GM23338 (cell line): ENCODE results near the gene PRKD1. TPM values are rescaled to one million over a fixed set of nuclear protein-coding genes. Genes with fewer than 3 reads are reported as not detected.

Source experiments
- ATAC-seq: fragments of 200-7000 bp; cut with Tn5 transposase; 3 replicates; pipeline ENCODE4 v1.9.1; 2020
- DNase-seq: peaks from one replicate; pipeline ENCODE4 v3.0.0-alpha.2; 2015; ENCODE audit warnings: low spot score
- H2AFZ ChIP-seq: fragments of 200-600 bp; sonication (generic); 2 replicates; pipeline ENCODE4 v1.8.0; 2016; ENCODE audit warnings: antibody characterized with exemption, mild to moderate bottlenecking, moderate library complexity
- H3F3A ChIP-seq: fragments of 200-600 bp; sonication (generic); replicated peaks from 2 replicates; pipeline ENCODE4 v1.8.0; 2017; ENCODE audit warnings: antibody characterized with exemption, mixed run types, low read depth
- H3K27ac ChIP-seq: fragments of 200-600 bp; sonication (generic); 2 replicates; pipeline ENCODE4 v1.6.1; 2016; ENCODE audit warnings: low read depth
- H3K27me3 ChIP-seq: fragments of 200-600 bp; sonication (generic); 2 replicates; pipeline ENCODE4 v1.8.0; 2016; ENCODE audit warnings: mild to moderate bottlenecking, mixed run types, moderate library complexity; ENCODE audit not compliant: insufficient read depth
- H3K36me3 ChIP-seq: fragments of 200-600 bp; sonication (generic); 2 replicates; pipeline ENCODE4 v1.8.0; 2016; ENCODE audit warnings: mild to moderate bottlenecking; ENCODE audit not compliant: insufficient read depth
- H3K4me1 ChIP-seq: fragments of 200-600 bp; sonication (generic); 2 replicates; pipeline ENCODE4 v1.8.0; 2016; ENCODE audit warnings: mild to moderate bottlenecking, moderate library complexity; ENCODE audit not compliant: insufficient read depth
- H3K4me2 ChIP-seq: fragments of 200-600 bp; sonication (generic); 2 replicates; pipeline ENCODE4 v1.7.1; 2017; ENCODE audit warnings: mixed run types
- H3K4me3 ChIP-seq: fragments of 200-600 bp; sonication (generic); 2 replicates; pipeline ENCODE4 v1.6.1; 2016; ENCODE audit warnings: mixed run types
- H3K79me2 ChIP-seq: fragments of 200-600 bp; sonication (generic); replicated peaks from 2 replicates; pipeline ENCODE4 v1.8.0; 2017; ENCODE audit warnings: mild to moderate bottlenecking; ENCODE audit not compliant: insufficient read depth
- H3K9me2 ChIP-seq: fragments of 200-600 bp; sonication (generic); 2 replicates; pipeline ENCODE4 v1.8.0; 2017; ENCODE audit not compliant: insufficient read depth
- H4K20me1 ChIP-seq: fragments of 200-600 bp; sonication (generic); replicated peaks from 2 replicates; pipeline ENCODE4 v1.8.0; 2017; ENCODE audit warnings: mild to moderate bottlenecking; ENCODE audit not compliant: insufficient read depth
- H3K27ac Mint-ChIP-seq: 2 replicates; pipeline ENCODE4 v1.8.0; 2020; ENCODE audit warnings: inconsistent platforms, mild to moderate bottlenecking, moderate library complexity, mixed read lengths
- H3K27me3 Mint-ChIP-seq: 3 replicates; pipeline ENCODE4 v1.8.0; 2022; ENCODE audit warnings: low read depth, mild to moderate bottlenecking, moderate library complexity, mixed read lengths, inconsistent platforms; ENCODE audit not compliant: insufficient read depth, poor library complexity
- H3K36me3 Mint-ChIP-seq: 3 replicates; pipeline ENCODE4 v1.8.0; 2021; ENCODE audit warnings: low read depth, mild to moderate bottlenecking, inconsistent platforms, moderate library complexity, mixed read lengths
- H3K4me1 Mint-ChIP-seq: 3 replicates; pipeline ENCODE4 v1.8.0; 2020; ENCODE audit warnings: mild to moderate bottlenecking, inconsistent platforms, mixed read lengths
- H3K4me3 Mint-ChIP-seq: 3 replicates; pipeline ENCODE4 v1.8.0; 2021; ENCODE audit warnings: moderate library complexity, mild to moderate bottlenecking, inconsistent platforms, mixed read lengths
- H3K9me3 Mint-ChIP-seq: 3 replicates; pipeline ENCODE4 v1.8.0; 2020; ENCODE audit warnings: moderate library complexity, mild to moderate bottlenecking, inconsistent platforms, mixed read lengths
- CREB1 ChIP-seq: fragments of 250-450 bp; sonication (Bioruptor Pico); IDR thresholded peaks from 2 replicates; pipeline ENCODE4 v1.5.0; 2020; ENCODE audit warnings: low read depth, mild to moderate bottlenecking, moderate library complexity
- EZH2 ChIP-seq: fragments of 200-600 bp; sonication (generic); IDR thresholded peaks from one replicate; pipeline ENCODE4 v1.8.0; 2017; ENCODE audit warnings: antibody characterized with exemption, mild to moderate bottlenecking, low read depth; ENCODE audit not compliant: unreplicated experiment
- EZH2phosphoT487 ChIP-seq: fragments of 200-600 bp; sonication (generic); IDR thresholded peaks from one replicate; pipeline ENCODE4 v1.8.1; 2018; ENCODE audit warnings: antibody characterized with exemption; ENCODE audit not compliant: unreplicated experiment
- JUNB ChIP-seq: IDR thresholded peaks from one replicate; pipeline ENCODE4 v1.6.1; 2016; ENCODE audit warnings: antibody characterized with exemption; ENCODE audit not compliant: unreplicated experiment
- NANOG ChIP-seq: IDR thresholded peaks from 2 replicates; pipeline ENCODE4 v1.6.1; 2016; ENCODE audit warnings: antibody characterized with exemption, borderline replicate concordance
- POLR2AphosphoS5 ChIP-seq: IDR thresholded peaks from 2 replicates; pipeline ENCODE4 v1.6.1; 2016; ENCODE audit warnings: antibody characterized with exemption, low read depth
- STAT1 ChIP-seq: IDR thresholded peaks from one replicate; pipeline ENCODE4 v1.6.1; 2016; ENCODE audit warnings: antibody characterized with exemption; ENCODE audit not compliant: unreplicated experiment
- ZNF114 ChIP-seq: fragments of 250-450 bp; sonication (Bioruptor Pico); IDR thresholded peaks from 2 replicates; pipeline ENCODE4 v1.5.0; 2020; ENCODE audit warnings: mild to moderate bottlenecking, moderate library complexity
- ZNF331 ChIP-seq: fragments of 250-450 bp; sonication (Bioruptor Pico); IDR thresholded peaks from 2 replicates; pipeline ENCODE4 v1.5.0; 2020; ENCODE audit warnings: low read depth, mild to moderate bottlenecking, moderate library complexity
- polyA plus RNA-seq: library from polyadenylated mRNA; unstranded; fragments of >200 nt; fragmentation: Nextera tagmentation; extraction: Ambion mirVana; gene quantifications from 2 replicates; pipeline ENCODE4 v1.2.1, GENCODE V29; 2016
- total RNA-seq: library from RNA; depleted of rRNA; stranded (reverse); fragments of >200 nt; shearing (Covaris generic); gene quantifications from 2 replicates; pipeline ENCODE4 v1.2.3, GENCODE V29; 2014
- TF ChIP-seq, protein P1 (sequence below): fragments of 250-450 bp; sonication (Bioruptor Pico); IDR thresholded peaks from 2 replicates; pipeline ENCODE4 v1.5.0; 2020; ENCODE audit warnings: mild to moderate bottlenecking, moderate library complexity
- TF ChIP-seq, protein P2 (sequence below), 2 experiments: fragments of 200-600 bp in 1 of 2; sonication (generic) in 1 of 2; conservative IDR thresholded peaks; 2 replicates each; pipeline versions ENCODE4 v1.5.1 to v1.6.1; 2016 to 2017; ENCODE audit warnings: antibody characterized with exemption in 2 of 2, low read depth in 2 of 2, mild to moderate bottlenecking in 2 of 2, moderate library complexity in 1 of 2
- TF ChIP-seq, protein P3 (sequence below): IDR thresholded peaks from one replicate; pipeline ENCODE4 v1.6.1; 2018; ENCODE audit warnings: antibody characterized with exemption; ENCODE audit not compliant: unreplicated experiment
- TF ChIP-seq, protein P4 (sequence below): IDR thresholded peaks from 2 replicates; pipeline ENCODE4 v1.6.1; 2016; ENCODE audit warnings: antibody characterized with exemption

PRKD1 gene
- total and polyA plus RNA-seq, 2 experiments from 2014 or later = 3.1 to 9.7 TPM

DNA sequence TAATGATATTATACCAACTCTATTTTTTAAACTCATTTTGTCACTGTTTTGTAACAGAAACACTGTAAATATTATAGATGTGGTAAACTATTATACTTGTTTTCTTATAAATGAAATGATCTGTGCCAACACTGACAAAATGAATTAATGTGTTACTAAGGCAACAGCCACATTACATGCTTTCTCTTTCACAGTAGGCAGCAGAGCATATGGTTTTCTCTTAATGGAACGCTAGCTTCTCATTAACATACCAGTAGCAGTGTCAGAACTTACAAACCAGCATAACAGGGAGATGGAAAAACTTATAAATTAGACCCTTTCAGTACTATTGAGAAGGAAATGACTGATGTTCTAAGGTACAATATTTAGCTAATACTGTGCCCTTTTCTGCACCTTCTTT, 398.8 kb downstream of the PRKD1 start:
- Histone ChIP-seq H3K36me3 (no peaks in the 10 kb centered on the region), H3K4me3 (no peak overlapping the region), H3K4me2 (no peak overlapping the region), H3F3A (no peaks in the 10 kb centered on the region), H3K4me1 (no peaks in the 10 kb centered on the region), H2AFZ (no peak overlapping the region), H3K27ac (no peak overlapping the region), H3K79me2 (no peaks in the 10 kb centered on the region), H3K27me3 (no peaks in the 10 kb centered on the region), H3K9me2 (no peaks in the 10 kb centered on the region), H4K20me1 (no peaks in the 10 kb centered on the region)
- Mint-ChIP-seq H3K27me3 (no peaks in the 10 kb centered on the region), H3K36me3 (no peaks in the 10 kb centered on the region), H3K4me1 (peaks cover 4% of the 10 kb centered on the region), H3K9me3 (no peaks in the 10 kb centered on the region), H3K27ac (no peak overlapping the region), H3K4me3 (no peak overlapping the region)
- no peak for DNase-seq
- TF ChIP-seq ZNF331 (CRISPR knock-in tag) = no peak
- TF ChIP-seq, protein P1, sequence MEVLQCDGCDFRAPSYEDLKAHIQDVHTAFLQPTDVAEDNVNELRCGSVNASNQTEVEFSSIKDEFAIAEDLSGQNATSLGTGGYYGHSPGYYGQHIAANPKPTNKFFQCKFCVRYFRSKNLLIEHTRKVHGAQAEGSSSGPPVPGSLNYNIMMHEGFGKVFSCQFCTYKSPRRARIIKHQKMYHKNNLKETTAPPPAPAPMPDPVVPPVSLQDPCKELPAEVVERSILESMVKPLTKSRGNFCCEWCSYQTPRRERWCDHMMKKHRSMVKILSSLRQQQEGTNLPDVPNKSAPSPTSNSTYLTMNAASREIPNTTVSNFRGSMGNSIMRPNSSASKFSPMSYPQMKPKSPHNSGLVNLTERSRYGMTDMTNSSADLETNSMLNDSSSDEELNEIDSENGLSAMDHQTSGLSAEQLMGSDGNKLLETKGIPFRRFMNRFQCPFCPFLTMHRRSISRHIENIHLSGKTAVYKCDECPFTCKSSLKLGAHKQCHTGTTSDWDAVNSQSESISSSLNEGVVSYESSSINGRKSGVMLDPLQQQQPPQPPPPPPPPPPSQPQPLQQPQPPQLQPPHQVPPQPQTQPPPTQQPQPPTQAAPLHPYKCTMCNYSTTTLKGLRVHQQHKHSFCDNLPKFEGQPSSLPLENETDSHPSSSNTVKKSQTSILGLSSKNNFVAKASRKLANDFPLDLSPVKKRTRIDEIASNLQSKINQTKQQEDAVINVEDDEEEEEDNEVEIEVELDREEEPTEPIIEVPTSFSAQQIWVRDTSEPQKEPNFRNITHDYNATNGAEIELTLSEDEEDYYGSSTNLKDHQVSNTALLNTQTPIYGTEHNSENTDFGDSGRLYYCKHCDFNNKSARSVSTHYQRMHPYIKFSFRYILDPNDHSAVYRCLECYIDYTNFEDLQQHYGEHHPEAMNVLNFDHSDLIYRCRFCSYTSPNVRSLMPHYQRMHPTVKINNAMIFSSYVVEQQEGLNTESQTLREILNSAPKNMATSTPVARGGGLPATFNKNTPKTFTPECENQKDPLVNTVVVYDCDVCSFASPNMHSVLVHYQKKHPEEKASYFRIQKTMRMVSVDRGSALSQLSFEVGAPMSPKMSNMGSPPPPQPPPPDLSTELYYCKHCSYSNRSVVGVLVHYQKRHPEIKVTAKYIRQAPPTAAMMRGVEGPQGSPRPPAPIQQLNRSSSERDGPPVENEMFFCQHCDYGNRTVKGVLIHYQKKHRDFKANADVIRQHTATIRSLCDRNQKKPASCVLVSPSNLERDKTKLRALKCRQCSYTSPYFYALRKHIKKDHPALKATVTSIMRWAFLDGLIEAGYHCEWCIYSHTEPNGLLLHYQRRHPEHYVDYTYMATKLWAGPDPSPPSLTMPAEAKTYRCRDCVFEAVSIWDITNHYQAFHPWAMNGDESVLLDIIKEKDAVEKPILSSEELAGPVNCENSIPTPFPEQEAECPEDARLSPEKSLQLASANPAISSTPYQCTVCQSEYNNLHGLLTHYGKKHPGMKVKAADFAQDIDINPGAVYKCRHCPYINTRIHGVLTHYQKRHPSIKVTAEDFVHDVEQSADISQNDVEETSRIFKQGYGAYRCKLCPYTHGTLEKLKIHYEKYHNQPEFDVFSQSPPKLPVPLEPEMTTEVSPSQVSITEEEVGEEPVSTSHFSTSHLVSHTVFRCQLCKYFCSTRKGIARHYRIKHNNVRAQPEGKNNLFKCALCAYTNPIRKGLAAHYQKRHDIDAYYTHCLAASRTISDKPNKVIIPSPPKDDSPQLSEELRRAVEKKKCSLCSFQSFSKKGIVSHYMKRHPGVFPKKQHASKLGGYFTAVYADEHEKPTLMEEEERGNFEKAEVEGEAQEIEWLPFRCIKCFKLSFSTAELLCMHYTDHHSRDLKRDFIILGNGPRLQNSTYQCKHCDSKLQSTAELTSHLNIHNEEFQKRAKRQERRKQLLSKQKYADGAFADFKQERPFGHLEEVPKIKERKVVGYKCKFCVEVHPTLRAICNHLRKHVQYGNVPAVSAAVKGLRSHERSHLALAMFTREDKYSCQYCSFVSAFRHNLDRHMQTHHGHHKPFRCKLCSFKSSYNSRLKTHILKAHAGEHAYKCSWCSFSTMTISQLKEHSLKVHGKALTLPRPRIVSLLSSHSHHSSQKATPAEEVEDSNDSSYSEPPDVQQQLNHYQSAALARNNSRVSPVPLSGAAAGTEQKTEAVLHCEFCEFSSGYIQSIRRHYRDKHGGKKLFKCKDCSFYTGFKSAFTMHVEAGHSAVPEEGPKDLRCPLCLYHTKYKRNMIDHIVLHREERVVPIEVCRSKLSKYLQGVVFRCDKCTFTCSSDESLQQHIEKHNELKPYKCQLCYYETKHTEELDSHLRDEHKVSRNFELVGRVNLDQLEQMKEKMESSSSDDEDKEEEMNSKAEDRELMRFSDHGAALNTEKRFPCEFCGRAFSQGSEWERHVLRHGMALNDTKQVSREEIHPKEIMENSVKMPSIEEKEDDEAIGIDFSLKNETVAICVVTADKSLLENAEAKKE (CRISPR knock-in tag) = no peak
- TF ChIP-seq CREB1 (CRISPR knock-in tag) = no peak
- TF ChIP-seq STAT1 = no peak
- TF ChIP-seq, protein P2, sequence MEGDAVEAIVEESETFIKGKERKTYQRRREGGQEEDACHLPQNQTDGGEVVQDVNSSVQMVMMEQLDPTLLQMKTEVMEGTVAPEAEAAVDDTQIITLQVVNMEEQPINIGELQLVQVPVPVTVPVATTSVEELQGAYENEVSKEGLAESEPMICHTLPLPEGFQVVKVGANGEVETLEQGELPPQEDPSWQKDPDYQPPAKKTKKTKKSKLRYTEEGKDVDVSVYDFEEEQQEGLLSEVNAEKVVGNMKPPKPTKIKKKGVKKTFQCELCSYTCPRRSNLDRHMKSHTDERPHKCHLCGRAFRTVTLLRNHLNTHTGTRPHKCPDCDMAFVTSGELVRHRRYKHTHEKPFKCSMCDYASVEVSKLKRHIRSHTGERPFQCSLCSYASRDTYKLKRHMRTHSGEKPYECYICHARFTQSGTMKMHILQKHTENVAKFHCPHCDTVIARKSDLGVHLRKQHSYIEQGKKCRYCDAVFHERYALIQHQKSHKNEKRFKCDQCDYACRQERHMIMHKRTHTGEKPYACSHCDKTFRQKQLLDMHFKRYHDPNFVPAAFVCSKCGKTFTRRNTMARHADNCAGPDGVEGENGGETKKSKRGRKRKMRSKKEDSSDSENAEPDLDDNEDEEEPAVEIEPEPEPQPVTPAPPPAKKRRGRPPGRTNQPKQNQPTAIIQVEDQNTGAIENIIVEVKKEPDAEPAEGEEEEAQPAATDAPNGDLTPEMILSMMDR (conservative IDR thresholded peaks at IDR 0.05; ENCODE audit: low read depth in 2 of 2) = no peak
- TF ChIP-seq EZH2phosphoT487 = no peak
- TF ChIP-seq NANOG = no peak
- no peak for TF ChIP-seq ZNF114 (CRISPR knock-in tag)
- TF ChIP-seq, protein P3, sequence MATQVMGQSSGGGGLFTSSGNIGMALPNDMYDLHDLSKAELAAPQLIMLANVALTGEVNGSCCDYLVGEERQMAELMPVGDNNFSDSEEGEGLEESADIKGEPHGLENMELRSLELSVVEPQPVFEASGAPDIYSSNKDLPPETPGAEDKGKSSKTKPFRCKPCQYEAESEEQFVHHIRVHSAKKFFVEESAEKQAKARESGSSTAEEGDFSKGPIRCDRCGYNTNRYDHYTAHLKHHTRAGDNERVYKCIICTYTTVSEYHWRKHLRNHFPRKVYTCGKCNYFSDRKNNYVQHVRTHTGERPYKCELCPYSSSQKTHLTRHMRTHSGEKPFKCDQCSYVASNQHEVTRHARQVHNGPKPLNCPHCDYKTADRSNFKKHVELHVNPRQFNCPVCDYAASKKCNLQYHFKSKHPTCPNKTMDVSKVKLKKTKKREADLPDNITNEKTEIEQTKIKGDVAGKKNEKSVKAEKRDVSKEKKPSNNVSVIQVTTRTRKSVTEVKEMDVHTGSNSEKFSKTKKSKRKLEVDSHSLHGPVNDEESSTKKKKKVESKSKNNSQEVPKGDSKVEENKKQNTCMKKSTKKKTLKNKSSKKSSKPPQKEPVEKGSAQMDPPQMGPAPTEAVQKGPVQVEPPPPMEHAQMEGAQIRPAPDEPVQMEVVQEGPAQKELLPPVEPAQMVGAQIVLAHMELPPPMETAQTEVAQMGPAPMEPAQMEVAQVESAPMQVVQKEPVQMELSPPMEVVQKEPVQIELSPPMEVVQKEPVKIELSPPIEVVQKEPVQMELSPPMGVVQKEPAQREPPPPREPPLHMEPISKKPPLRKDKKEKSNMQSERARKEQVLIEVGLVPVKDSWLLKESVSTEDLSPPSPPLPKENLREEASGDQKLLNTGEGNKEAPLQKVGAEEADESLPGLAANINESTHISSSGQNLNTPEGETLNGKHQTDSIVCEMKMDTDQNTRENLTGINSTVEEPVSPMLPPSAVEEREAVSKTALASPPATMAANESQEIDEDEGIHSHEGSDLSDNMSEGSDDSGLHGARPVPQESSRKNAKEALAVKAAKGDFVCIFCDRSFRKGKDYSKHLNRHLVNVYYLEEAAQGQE = no peak
- no peak for TF ChIP-seq POLR2AphosphoS5
- TF ChIP-seq JUNB = no peak
- TF ChIP-seq EZH2 = no peak
- TF ChIP-seq, protein P4, sequence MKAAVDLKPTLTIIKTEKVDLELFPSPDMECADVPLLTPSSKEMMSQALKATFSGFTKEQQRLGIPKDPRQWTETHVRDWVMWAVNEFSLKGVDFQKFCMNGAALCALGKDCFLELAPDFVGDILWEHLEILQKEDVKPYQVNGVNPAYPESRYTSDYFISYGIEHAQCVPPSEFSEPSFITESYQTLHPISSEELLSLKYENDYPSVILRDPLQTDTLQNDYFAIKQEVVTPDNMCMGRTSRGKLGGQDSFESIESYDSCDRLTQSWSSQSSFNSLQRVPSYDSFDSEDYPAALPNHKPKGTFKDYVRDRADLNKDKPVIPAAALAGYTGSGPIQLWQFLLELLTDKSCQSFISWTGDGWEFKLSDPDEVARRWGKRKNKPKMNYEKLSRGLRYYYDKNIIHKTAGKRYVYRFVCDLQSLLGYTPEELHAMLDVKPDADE = no peak
- no peak for ATAC-seq
